Raji (cell line): ENCODE measurements around the gene ORC5.

Experiments used
- POLR2A ChIP-seq: IDR thresholded peaks from 2 replicates; pipeline ENCODE4 v1.6.1; 2011; ENCODE audit warnings: low read depth, low read length, control low read depth; ENCODE audit not compliant: insufficient read depth

ORC5 gene

GRCh38 chr7:104208421-104208780 lies 588 bp upstream of the ORC5 start:
- TF ChIP-seq POLR2A = no peak

GRCh38 chr7:104207348-104207730 lies 474 bp downstream of the ORC5 start:
- TF ChIP-seq POLR2A = no peak

GRCh38 chr7:104206841-104207240 lies 972 bp downstream of the ORC5 start:
- TF ChIP-seq POLR2A = no peak; the same call in 1 of the 2 replicates

GRCh38 chr7:104198673-104199278 lies 9.0 kb downstream of the ORC5 start:
- TF ChIP-seq POLR2A = no peak

- no peak for TF ChIP-seq POLR2A
Observed at GRCh38 chr7:104196161-104196560, 11.7 kb downstream of the ORC5 start.

GRCh38 chr7:104192434-104192833 lies 15.4 kb downstream of the ORC5 start:
- TF ChIP-seq POLR2A = no peak

GRCh38 chr7:104185346-104185745 lies 22.5 kb downstream of the ORC5 start:
- TF ChIP-seq POLR2A = no peak

GRCh38 chr7:104179178-104179577 lies 28.6 kb downstream of the ORC5 start:
- no peak for TF ChIP-seq POLR2A

GRCh38 chr7:104176332-104176731 lies 31.5 kb downstream of the ORC5 start:
- TF ChIP-seq POLR2A = no peak

GRCh38 chr7:104175361-104175984 lies 32.3 kb downstream of the ORC5 start:
- TF ChIP-seq POLR2A = no peak

- no peak for TF ChIP-seq POLR2A
Observed at GRCh38 chr7:104174798-104175197, 33.0 kb downstream of the ORC5 start.

GRCh38 chr7:104162081-104162480 lies 45.7 kb downstream of the ORC5 start:
- no peak for TF ChIP-seq POLR2A

- TF ChIP-seq POLR2A = no peak
Observed at GRCh38 chr7:104161244-104161643, 46.6 kb downstream of the ORC5 start.

GRCh38 chr7:104160375-104160774 lies 47.4 kb downstream of the ORC5 start:
- no peak for TF ChIP-seq POLR2A

GRCh38 chr7:104156842-104157277 lies 51.0 kb downstream of the ORC5 start:
- TF ChIP-seq POLR2A = no peak

- TF ChIP-seq POLR2A = no peak
Observed at GRCh38 chr7:104153287-104153686, 54.5 kb downstream of the ORC5 start.

- no peak for TF ChIP-seq POLR2A
Observed at GRCh38 chr7:104152468-104152867, 55.3 kb downstream of the ORC5 start.
